ENCODE measurements around the gene USP7. TPM values are rescaled to one million over a fixed set of nuclear protein-coding genes. Genes with fewer than 3 reads are reported as not detected.

USP7 gene
- polyA plus RNA-seq, 1 of the 3 experiments (the other 2 are of a cell fraction), result 8.6 TPM

- Histone ChIP-seq H3K4me3 (ENCODE audit: low read depth in 2 of 2, low read length in 1 of 2) (no peak overlapping the region), H3K27ac (ENCODE audit: low read depth in 2 of 2, low read length in 1 of 2) (no peak overlapping the region), H3K9ac (no peak overlapping the region), H3K27me3 (ENCODE audit: insufficient read depth) (no peaks in the 10 kb centered on the region), H4K20me1 (ENCODE audit: insufficient read depth) (peaks cover 100% of the 10 kb centered on the region), H3K4me2 (no peak overlapping the region), H2AFZ (ENCODE audit: low read depth) (no peak overlapping the region), H3F3A (replicated peaks; ENCODE audit: insufficient read depth) (no peaks in the 10 kb centered on the region), H3K9me3 (no peaks in the 10 kb centered on the region), H3K79me2 (ENCODE audit: insufficient read depth) (peaks cover 100% of the 10 kb centered on the region), H3K4me1 (ENCODE audit: control insufficient read depth in 1 of 2, insufficient read depth in 2 of 2, low read depth in 1 of 2, low read length in 1 of 2) (peaks cover 0 to 21% of the 10 kb centered on the region in 2 experiments; a peak in 1 of 4 replicates), H3K36me3 (replicated peaks in 1 of 2; ENCODE audit: control insufficient read depth in 1 of 2, insufficient read depth in 2 of 2, low read length in 1 of 2) (no peaks in the 10 kb centered on the region), H3K9me2 (no peaks in the 10 kb centered on the region)
- ChIA-PET CTCF (interaction anchor here (0.6 to 1.5 kb wide), 4 partner anchors 38 to 90 kb away, joined by 3 to 4 read pairs (median 3); no protein-coding TSS in a partner anchor), POLR2A (no interaction called here)
- 92% methylated on average over 14 of the region's 14 CpGs for WGBS (ENCODE audit: low lambda C conversion rate)
- no peak for DNase-seq
- no peak for TF ChIP-seq FOSL2 (IDR thresholded peaks at IDR 0.05; ENCODE audit: borderline replicate concordance, low read depth)
- TF ChIP-seq, protein P1, sequence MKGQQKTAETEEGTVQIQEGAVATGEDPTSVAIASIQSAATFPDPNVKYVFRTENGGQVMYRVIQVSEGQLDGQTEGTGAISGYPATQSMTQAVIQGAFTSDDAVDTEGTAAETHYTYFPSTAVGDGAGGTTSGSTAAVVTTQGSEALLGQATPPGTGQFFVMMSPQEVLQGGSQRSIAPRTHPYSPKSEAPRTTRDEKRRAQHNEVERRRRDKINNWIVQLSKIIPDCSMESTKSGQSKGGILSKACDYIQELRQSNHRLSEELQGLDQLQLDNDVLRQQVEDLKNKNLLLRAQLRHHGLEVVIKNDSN (IDR thresholded peaks at IDR 0.05; ENCODE audit: borderline replicate concordance, low read depth), result no peak
- no peak for TF ChIP-seq TEAD4 (IDR thresholded peaks at IDR 0.05; ENCODE audit: borderline replicate concordance, insufficient read depth)
- no peak for TF ChIP-seq EZH2phosphoT487 (IDR thresholded peaks at IDR 0.05; ENCODE audit: borderline replicate concordance, low read depth)
- TF ChIP-seq, protein P2, sequence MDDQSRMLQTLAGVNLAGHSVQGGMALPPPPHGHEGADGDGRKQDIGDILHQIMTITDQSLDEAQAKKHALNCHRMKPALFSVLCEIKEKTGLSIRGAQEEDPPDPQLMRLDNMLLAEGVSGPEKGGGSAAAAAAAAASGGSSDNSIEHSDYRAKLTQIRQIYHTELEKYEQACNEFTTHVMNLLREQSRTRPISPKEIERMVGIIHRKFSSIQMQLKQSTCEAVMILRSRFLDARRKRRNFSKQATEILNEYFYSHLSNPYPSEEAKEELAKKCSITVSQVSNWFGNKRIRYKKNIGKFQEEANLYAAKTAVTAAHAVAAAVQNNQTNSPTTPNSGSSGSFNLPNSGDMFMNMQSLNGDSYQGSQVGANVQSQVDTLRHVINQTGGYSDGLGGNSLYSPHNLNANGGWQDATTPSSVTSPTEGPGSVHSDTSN (IDR thresholded peaks at IDR 0.05), result no peak
Observed at GRCh38 chr16:8943001-8943763, 20.5 kb downstream of the USP7 start.

- Histone ChIP-seq H3K9me3 (no peaks in the 10 kb centered on the region), H3F3A (replicated peaks; ENCODE audit: insufficient read depth) (no peaks in the 10 kb centered on the region), H3K79me2 (ENCODE audit: insufficient read depth) (peaks cover 100% of the 10 kb centered on the region), H3K9me2 (no peaks in the 10 kb centered on the region), H3K4me2 (no peak overlapping the region), H3K4me1 (ENCODE audit: control insufficient read depth in 1 of 2, insufficient read depth in 2 of 2, low read depth in 1 of 2, low read length in 1 of 2) (peaks cover 0 to 15% of the 10 kb centered on the region in 2 experiments; a peak in 1 of 4 replicates), H2AFZ (ENCODE audit: low read depth) (no peak overlapping the region), H3K4me3 (ENCODE audit: low read depth in 2 of 2, low read length in 1 of 2) (no peak overlapping the region), H3K27ac (ENCODE audit: low read depth in 2 of 2, low read length in 1 of 2) (no peak overlapping the region), H3K27me3 (ENCODE audit: insufficient read depth) (no peaks in the 10 kb centered on the region), H3K36me3 (replicated peaks in 1 of 2; ENCODE audit: control insufficient read depth in 1 of 2, insufficient read depth in 2 of 2, low read length in 1 of 2) (no peaks in the 10 kb centered on the region), H4K20me1 (ENCODE audit: insufficient read depth) (peaks cover 100% of the 10 kb centered on the region), H3K9ac (no peak overlapping the region)
- 98% methylated on average over 8 of the region's 11 CpGs for WGBS (ENCODE audit: low lambda C conversion rate)
- DNase-seq, result no peak
- no peak for TF ChIP-seq MXI1 (IDR thresholded peaks at IDR 0.05; ENCODE audit: low read depth, low read length)
- no peak for TF ChIP-seq SMC3 (IDR thresholded peaks at IDR 0.05; ENCODE audit: low read depth, low read length)
- TF ChIP-seq NRF1 (IDR thresholded peaks at IDR 0.05; ENCODE audit: low read depth, low read length), result no peak
- TF ChIP-seq POLR2AphosphoS5 (IDR thresholded peaks at IDR 0.05; ENCODE audit: low read depth, low read length), result no peak
- no peak for TF ChIP-seq EP300 (IDR thresholded peaks at IDR 0.05; ENCODE audit: borderline replicate concordance in 1 of 2, low read depth in 1 of 2, low read length in 1 of 2)
- TF ChIP-seq, protein P3, sequence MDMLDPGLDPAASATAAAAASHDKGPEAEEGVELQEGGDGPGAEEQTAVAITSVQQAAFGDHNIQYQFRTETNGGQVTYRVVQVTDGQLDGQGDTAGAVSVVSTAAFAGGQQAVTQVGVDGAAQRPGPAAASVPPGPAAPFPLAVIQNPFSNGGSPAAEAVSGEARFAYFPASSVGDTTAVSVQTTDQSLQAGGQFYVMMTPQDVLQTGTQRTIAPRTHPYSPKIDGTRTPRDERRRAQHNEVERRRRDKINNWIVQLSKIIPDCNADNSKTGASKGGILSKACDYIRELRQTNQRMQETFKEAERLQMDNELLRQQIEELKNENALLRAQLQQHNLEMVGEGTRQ (IDR thresholded peaks at IDR 0.05; ENCODE audit: borderline replicate concordance, low read depth, low read length), result no peak
- TF ChIP-seq, protein P4, sequence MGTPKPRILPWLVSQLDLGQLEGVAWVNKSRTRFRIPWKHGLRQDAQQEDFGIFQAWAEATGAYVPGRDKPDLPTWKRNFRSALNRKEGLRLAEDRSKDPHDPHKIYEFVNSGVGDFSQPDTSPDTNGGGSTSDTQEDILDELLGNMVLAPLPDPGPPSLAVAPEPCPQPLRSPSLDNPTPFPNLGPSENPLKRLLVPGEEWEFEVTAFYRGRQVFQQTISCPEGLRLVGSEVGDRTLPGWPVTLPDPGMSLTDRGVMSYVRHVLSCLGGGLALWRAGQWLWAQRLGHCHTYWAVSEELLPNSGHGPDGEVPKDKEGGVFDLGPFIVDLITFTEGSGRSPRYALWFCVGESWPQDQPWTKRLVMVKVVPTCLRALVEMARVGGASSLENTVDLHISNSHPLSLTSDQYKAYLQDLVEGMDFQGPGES (IDR thresholded peaks at IDR 0.05; ENCODE audit: low read depth, low read length), result no peak
- no peak for TF ChIP-seq EZH2phosphoT487 (IDR thresholded peaks at IDR 0.05; ENCODE audit: borderline replicate concordance, low read depth)
- TF ChIP-seq ELF1 (IDR thresholded peaks at IDR 0.05), result no peak
- no peak for TF ChIP-seq FOXM1 (IDR thresholded peaks at IDR 0.05; ENCODE audit: low read depth)
- TF ChIP-seq GABPA (IDR thresholded peaks at IDR 0.05; ENCODE audit: low read depth), result no peak
- no peak for TF ChIP-seq TCF12 (IDR thresholded peaks at IDR 0.05)
- TF ChIP-seq FOSL2 (IDR thresholded peaks at IDR 0.05; ENCODE audit: borderline replicate concordance, low read depth), result no peak
- TF ChIP-seq, protein P5, sequence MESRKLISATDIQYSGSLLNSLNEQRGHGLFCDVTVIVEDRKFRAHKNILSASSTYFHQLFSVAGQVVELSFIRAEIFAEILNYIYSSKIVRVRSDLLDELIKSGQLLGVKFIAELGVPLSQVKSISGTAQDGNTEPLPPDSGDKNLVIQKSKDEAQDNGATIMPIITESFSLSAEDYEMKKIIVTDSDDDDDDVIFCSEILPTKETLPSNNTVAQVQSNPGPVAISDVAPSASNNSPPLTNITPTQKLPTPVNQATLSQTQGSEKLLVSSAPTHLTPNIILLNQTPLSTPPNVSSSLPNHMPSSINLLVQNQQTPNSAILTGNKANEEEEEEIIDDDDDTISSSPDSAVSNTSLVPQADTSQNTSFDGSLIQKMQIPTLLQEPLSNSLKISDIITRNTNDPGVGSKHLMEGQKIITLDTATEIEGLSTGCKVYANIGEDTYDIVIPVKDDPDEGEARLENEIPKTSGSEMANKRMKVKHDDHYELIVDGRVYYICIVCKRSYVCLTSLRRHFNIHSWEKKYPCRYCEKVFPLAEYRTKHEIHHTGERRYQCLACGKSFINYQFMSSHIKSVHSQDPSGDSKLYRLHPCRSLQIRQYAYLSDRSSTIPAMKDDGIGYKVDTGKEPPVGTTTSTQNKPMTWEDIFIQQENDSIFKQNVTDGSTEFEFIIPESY (IDR thresholded peaks at IDR 0.05; ENCODE audit: borderline replicate concordance, low read depth), result no peak
- ChIA-PET CTCF (interaction anchor here (1.5 kb wide), 1 partner anchor 36 kb away, joined by 3 read pairs; no protein-coding TSS in a partner anchor), POLR2A (no interaction called here)
Observed at GRCh38 chr16:8941718-8942344, 21.9 kb downstream of the USP7 start.
